Mesodermal cell (in vitro differentiated cells): ENCODE results near the gene FKBP14.

Source experiments
- H3K27ac ChIP-seq: 2 replicates; pipeline ENCODE4 v1.7.0; 2013; ENCODE audit warnings: mild to moderate bottlenecking, low read depth, low read length, moderate library complexity; ENCODE audit not compliant: severe bottlenecking
- H3K36me3 ChIP-seq: 2 replicates; pipeline ENCODE4 v1.7.1; 2013; ENCODE audit warnings: mild to moderate bottlenecking, low read length, moderate library complexity; ENCODE audit not compliant: control insufficient read depth, insufficient read depth
- H3K4me1 ChIP-seq: one replicate; pipeline ENCODE4 v1.7.1; 2013; ENCODE audit warnings: mild to moderate bottlenecking, low read length; ENCODE audit not compliant: insufficient read depth, control insufficient read depth, poor library complexity, severe bottlenecking
- H3K4me3 ChIP-seq: 2 replicates; pipeline ENCODE4 v1.7.0; 2013; ENCODE audit warnings: low read length, control low read depth, mild to moderate bottlenecking; ENCODE audit not compliant: insufficient read depth, poor library complexity, severe bottlenecking; ENCODE audit errors: extremely low read depth
- H3K9me3 ChIP-seq: 2 replicates; pipeline ENCODE4 v1.7.1; 2013; ENCODE audit warnings: mild to moderate bottlenecking, low read length, moderate library complexity; ENCODE audit not compliant: control insufficient read depth
- WGBS, 2 experiments: methylation state at CpG; one replicate each; pipeline ENCODE4 v1.1.5; 2013; ENCODE audit warnings: missing lambda C conversion rate in 2 of 2; ENCODE audit not compliant: insufficient coverage in 2 of 2; 5-methylcytosine and 5-hydroxymethylcytosine counted together

Gene FKBP14

GRCh38 chr7:30032310-30033125, 6.0 kb upstream of the FKBP14 start:
- 100% methylated on average over 1 to 2 of the region's 4 CpGs for WGBS, 2 experiments
- Histone ChIP-seq H3K27ac (no peak overlapping the region), H3K9me3 (no peaks in the 10 kb centered on the region), H3K4me3 (no peak overlapping the region), H3K36me3 (peaks cover 25% of the 10 kb centered on the region), H3K4me1 (peaks cover 6% of the 10 kb centered on the region)

- Histone ChIP-seq H3K36me3 (peaks cover 19% of the 10 kb centered on the region), H3K27ac (no peak overlapping the region), H3K4me1 (peaks cover 6% of the 10 kb centered on the region), H3K9me3 (no peaks in the 10 kb centered on the region), H3K4me3 (peak overlapping the region; percentile 69)
- 10% methylated on average over 2 to 4 of the region's 6 CpGs for WGBS, 2 experiments
Measured at GRCh38 chr7:30029696-30030095, 3.2 kb upstream of the FKBP14 start.

- Histone ChIP-seq H3K9me3 (no peaks in the 10 kb centered on the region), H3K4me1 (peaks cover 6% of the 10 kb centered on the region), H3K4me3 (peak overlapping the region; percentile 69), H3K27ac (peak overlapping the region; percentile 95), H3K36me3 (peaks cover 12% of the 10 kb centered on the region)
- 0 to 1% methylated on average over 29 to 33 of the region's 42 CpGs for WGBS, 2 experiments
Measured at GRCh38 chr7:30028749-30029635, 2.5 kb upstream of the FKBP14 start.

GRCh38 chr7:30028216-30028748, 1.8 kb upstream of the FKBP14 start, which contains the start of gene PLEKHA8:
Gene PLEKHA8 (plus strand): TSS chr7:30028412. CDS start chr7:30028763, 351 bp downstream.
- H3K4me1 ChIP-seq: peaks cover 6% of the 10 kb centered on the region
- no peaks in the 10 kb centered on the region for H3K9me3 ChIP-seq
- H3K4me3 ChIP-seq: peak within 1 kb of the TSS; percentile 69
- H3K36me3 ChIP-seq: peaks cover 8% of the 10 kb centered on the region
- 0% methylated on average over 50 to 63 of the region's 70 CpGs for WGBS, 2 experiments
- H3K27ac ChIP-seq: peak within 1 kb of the TSS; percentile 95

GRCh38 chr7:30027740-30028215, 1.3 kb upstream of the FKBP14 start:
- Histone ChIP-seq H3K27ac (peak overlapping the region; percentile 95), H3K9me3 (no peaks in the 10 kb centered on the region), H3K36me3 (peaks cover 6% of the 10 kb centered on the region), H3K4me3 (peak overlapping the region; percentile 69), H3K4me1 (peaks cover 6% of the 10 kb centered on the region)
- 0 to 5% methylated on average over 5 to 8 of the region's 9 CpGs for WGBS, 2 experiments

- 0 to 18% methylated on average over 3 to 4 of the region's 10 CpGs for WGBS, 2 experiments
- Histone ChIP-seq H3K36me3 (peaks cover 4% of the 10 kb centered on the region), H3K9me3 (no peaks in the 10 kb centered on the region), H3K27ac (peak overlapping the region; percentile 95), H3K4me1 (peaks cover 6% of the 10 kb centered on the region), H3K4me3 (peak overlapping the region; percentile 69)
Measured at GRCh38 chr7:30027065-30027456, 559 bp upstream of the FKBP14 start.

- no peaks in the 10 kb centered on the region for H3K9me3 ChIP-seq
- H3K27ac ChIP-seq: no peak overlapping the region
- H3K4me3 ChIP-seq: no peak overlapping the region
- 88 to 97% methylated on average over 4 to 5 of the region's 6 CpGs for WGBS, 2 experiments
- no peaks in the 10 kb centered on the region for H3K4me1 ChIP-seq
- peaks cover 10% of the 10 kb centered on the region for H3K36me3 ChIP-seq
Measured at GRCh38 chr7:30023524-30023923, 3.0 kb downstream of the FKBP14 start.

- peaks cover 15% of the 10 kb centered on the region for H3K36me3 ChIP-seq
- H3K4me1 ChIP-seq: no peaks in the 10 kb centered on the region
- H3K9me3 ChIP-seq: no peaks in the 10 kb centered on the region
- H3K27ac ChIP-seq: no peak overlapping the region
- no peak overlapping the region for H3K4me3 ChIP-seq
Measured at GRCh38 chr7:30022991-30023390, 3.5 kb downstream of the FKBP14 start.

GRCh38 chr7:30020535-30020934, 6.0 kb downstream of the FKBP14 start:
- no CpG with 5 or more reads among the region's 1 CpG for WGBS, 2 experiments
- no peaks in the 10 kb centered on the region for H3K9me3 ChIP-seq
- H3K36me3 ChIP-seq: peaks cover 37% of the 10 kb centered on the region
- H3K4me3 ChIP-seq: no peak overlapping the region
- no peaks in the 10 kb centered on the region for H3K4me1 ChIP-seq
- H3K27ac ChIP-seq: no peak overlapping the region

- no peaks in the 10 kb centered on the region for H3K4me1 ChIP-seq
- H3K9me3 ChIP-seq: no peaks in the 10 kb centered on the region
- H3K4me3 ChIP-seq: no peak overlapping the region
- 100% methylated on average over 1 of the region's 1 CpG for WGBS, 2 experiments
- no peak overlapping the region for H3K27ac ChIP-seq
- H3K36me3 ChIP-seq: peaks cover 37% of the 10 kb centered on the region
Measured at GRCh38 chr7:30019960-30020359, 6.5 kb downstream of the FKBP14 start.
